Astrocyte (in vitro differentiated cells and primary cell): ENCODE data around the gene CPXM1. TPM values are rescaled to one million over a fixed set of nuclear protein-coding genes. Genes with fewer than 3 reads are reported as not detected.

Source experiments
- DNase-seq: peaks from one replicate; pipeline ENCODE4 v3.0.0-alpha.2; 2010; ENCODE audit warnings: low read depth
- FAIRE-seq: peaks from 2 replicates; lab custom pipeline; 2011; peaks lifted over from hg19 to GRCh38; lab: Jason Lieb, UNC
- H2AFZ ChIP-seq: 2 replicates; pipeline ENCODE4 v1.6.0; 2012; ENCODE audit warnings: low read depth, low read length, inconsistent platforms
- H3K27ac ChIP-seq: 2 replicates; pipeline ENCODE4 v1.5.1; 2011; ENCODE audit warnings: low read depth, low read length, inconsistent platforms
- H3K27me3 ChIP-seq: 2 replicates; pipeline ENCODE4 v1.6.0; 2011; ENCODE audit warnings: low read length, inconsistent platforms; ENCODE audit not compliant: insufficient read depth
- H3K36me3 ChIP-seq: 2 replicates; pipeline ENCODE4 v1.5.1; 2011; ENCODE audit warnings: low read length, inconsistent platforms; ENCODE audit not compliant: insufficient read depth
- H3K4me1 ChIP-seq: 2 replicates; pipeline ENCODE4 v1.5.1; 2011; ENCODE audit warnings: low read length, inconsistent platforms; ENCODE audit not compliant: insufficient read depth
- H3K4me2 ChIP-seq: 2 replicates; pipeline ENCODE4 v1.6.0; 2012; ENCODE audit warnings: low read length, inconsistent platforms
- H3K4me3 ChIP-seq: 2 replicates; pipeline ENCODE4 v1.5.1; 2011; ENCODE audit warnings: low read depth, mild to moderate bottlenecking, low read length, inconsistent platforms; ENCODE audit not compliant: insufficient read depth
- H3K79me2 ChIP-seq: 2 replicates; pipeline ENCODE4 v1.6.0; 2012; ENCODE audit warnings: mild to moderate bottlenecking, low read length, inconsistent platforms; ENCODE audit not compliant: insufficient read depth
- H3K9ac ChIP-seq: 2 replicates; pipeline ENCODE4 v1.6.0; 2012; ENCODE audit warnings: mild to moderate bottlenecking, low read length, inconsistent platforms
- H3K9me3 ChIP-seq: 2 replicates; pipeline ENCODE4 v1.5.1; 2012; ENCODE audit warnings: low read depth, mild to moderate bottlenecking, low read length, inconsistent platforms; ENCODE audit not compliant: insufficient read depth
- H4K20me1 ChIP-seq: 2 replicates; pipeline ENCODE4 v1.6.0; 2012; ENCODE audit warnings: low read length, inconsistent platforms; ENCODE audit not compliant: insufficient read depth
- H3K27ac Mint-ChIP-seq: one replicate; pipeline ENCODE4 v1.8.0; 2021; ENCODE audit warnings: mild to moderate bottlenecking, mixed read lengths; ENCODE audit not compliant: unreplicated experiment
- H3K27me3 Mint-ChIP-seq: one replicate; pipeline ENCODE4 v1.8.0; 2021; ENCODE audit warnings: low read depth, mixed read lengths; ENCODE audit not compliant: unreplicated experiment
- H3K36me3 Mint-ChIP-seq: one replicate; pipeline ENCODE4 v1.8.0; 2021; ENCODE audit warnings: low read depth, mixed read lengths; ENCODE audit not compliant: unreplicated experiment
- H3K4me1 Mint-ChIP-seq: one replicate; pipeline ENCODE4 v1.8.0; 2021; ENCODE audit warnings: low read depth, mixed read lengths; ENCODE audit not compliant: unreplicated experiment
- H3K4me3 Mint-ChIP-seq: one replicate; pipeline ENCODE4 v1.8.0; 2021; ENCODE audit warnings: mild to moderate bottlenecking, moderate library complexity, mixed read lengths; ENCODE audit not compliant: unreplicated experiment
- H3K9me3 Mint-ChIP-seq: one replicate; pipeline ENCODE4 v1.8.0; 2021; ENCODE audit warnings: mild to moderate bottlenecking, mixed read lengths; ENCODE audit not compliant: unreplicated experiment
- EZH2 ChIP-seq: IDR thresholded peaks from 2 replicates; pipeline ENCODE4 v1.6.1; 2012; ENCODE audit warnings: mild to moderate bottlenecking, low read length, inconsistent platforms; ENCODE audit not compliant: insufficient read depth
- total RNA-seq: library from RNA; stranded (reverse); gene quantifications from 2 replicates; pipeline ENCODE4 v1.2.1, GENCODE V29; 2021
- TF ChIP-seq, protein P1 (sequence below): IDR thresholded peaks from 2 replicates; pipeline ENCODE4 v1.5.1; 2011; ENCODE audit warnings: low read depth, mild to moderate bottlenecking, inconsistent platforms, low read length, moderate library complexity; ENCODE audit not compliant: insufficient read depth

Gene CPXM1
- total RNA-seq, 1 donor from 2014 or later = 10.9 TPM

DNA sequence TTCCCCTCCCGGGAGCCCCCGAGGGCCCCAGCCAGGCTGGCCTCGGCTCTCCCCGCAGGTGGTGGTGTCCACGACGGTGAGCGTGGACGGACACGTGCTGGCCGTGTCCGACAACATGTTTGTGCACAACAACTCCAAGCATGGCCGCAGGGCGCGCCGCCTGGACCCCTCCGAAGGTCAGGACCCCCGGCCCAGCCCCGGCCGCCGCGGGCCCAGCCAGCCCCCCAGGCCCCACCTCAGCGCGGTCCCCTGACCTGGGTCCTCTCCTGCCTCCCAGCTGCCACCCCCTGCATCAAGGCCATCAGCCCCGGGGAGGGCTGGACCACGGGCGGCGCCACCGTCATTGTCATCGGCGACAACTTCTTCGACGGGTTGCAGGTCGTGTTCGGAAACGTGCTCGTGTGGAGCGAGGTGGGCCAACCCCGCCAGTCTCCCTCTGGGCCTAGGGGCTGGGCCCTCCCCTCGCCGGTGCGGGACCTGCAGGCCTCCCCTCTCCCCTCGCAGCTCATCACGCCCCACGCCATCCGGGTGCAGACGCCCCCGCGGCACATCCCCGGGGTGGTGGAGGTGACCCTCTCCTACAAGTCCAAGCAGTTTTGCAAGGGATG lies 51.0 kb downstream of the CPXM1 start:
- Histone ChIP-seq H3K9ac (no peak overlapping the region), H3K79me2 (no peaks in the 10 kb centered on the region), H3K4me2 (no peak overlapping the region), H3K9me3 (no peaks in the 10 kb centered on the region), H3K4me1 (peaks cover 15% of the 10 kb centered on the region), H3K27me3 (peaks cover 64% of the 10 kb centered on the region), H2AFZ (no peak overlapping the region), H3K4me3 (no peak overlapping the region), H3K27ac (no peak overlapping the region), H4K20me1 (peaks cover 3% of the 10 kb centered on the region), H3K36me3 (no peaks in the 10 kb centered on the region)
- Mint-ChIP-seq H3K9me3 (no peaks in the 10 kb centered on the region), H3K27me3 (peaks cover 80% of the 10 kb centered on the region), H3K4me3 (no peak overlapping the region), H3K27ac (no peak overlapping the region), H3K36me3 (no peaks in the 10 kb centered on the region), H3K4me1 (peaks cover 4% of the 10 kb centered on the region)
- peak; percentile 13 for TF ChIP-seq EZH2
- TF ChIP-seq, protein P1, sequence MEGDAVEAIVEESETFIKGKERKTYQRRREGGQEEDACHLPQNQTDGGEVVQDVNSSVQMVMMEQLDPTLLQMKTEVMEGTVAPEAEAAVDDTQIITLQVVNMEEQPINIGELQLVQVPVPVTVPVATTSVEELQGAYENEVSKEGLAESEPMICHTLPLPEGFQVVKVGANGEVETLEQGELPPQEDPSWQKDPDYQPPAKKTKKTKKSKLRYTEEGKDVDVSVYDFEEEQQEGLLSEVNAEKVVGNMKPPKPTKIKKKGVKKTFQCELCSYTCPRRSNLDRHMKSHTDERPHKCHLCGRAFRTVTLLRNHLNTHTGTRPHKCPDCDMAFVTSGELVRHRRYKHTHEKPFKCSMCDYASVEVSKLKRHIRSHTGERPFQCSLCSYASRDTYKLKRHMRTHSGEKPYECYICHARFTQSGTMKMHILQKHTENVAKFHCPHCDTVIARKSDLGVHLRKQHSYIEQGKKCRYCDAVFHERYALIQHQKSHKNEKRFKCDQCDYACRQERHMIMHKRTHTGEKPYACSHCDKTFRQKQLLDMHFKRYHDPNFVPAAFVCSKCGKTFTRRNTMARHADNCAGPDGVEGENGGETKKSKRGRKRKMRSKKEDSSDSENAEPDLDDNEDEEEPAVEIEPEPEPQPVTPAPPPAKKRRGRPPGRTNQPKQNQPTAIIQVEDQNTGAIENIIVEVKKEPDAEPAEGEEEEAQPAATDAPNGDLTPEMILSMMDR = no peak
- DNase-seq (no peak), FAIRE-seq (no peak)

DNA sequence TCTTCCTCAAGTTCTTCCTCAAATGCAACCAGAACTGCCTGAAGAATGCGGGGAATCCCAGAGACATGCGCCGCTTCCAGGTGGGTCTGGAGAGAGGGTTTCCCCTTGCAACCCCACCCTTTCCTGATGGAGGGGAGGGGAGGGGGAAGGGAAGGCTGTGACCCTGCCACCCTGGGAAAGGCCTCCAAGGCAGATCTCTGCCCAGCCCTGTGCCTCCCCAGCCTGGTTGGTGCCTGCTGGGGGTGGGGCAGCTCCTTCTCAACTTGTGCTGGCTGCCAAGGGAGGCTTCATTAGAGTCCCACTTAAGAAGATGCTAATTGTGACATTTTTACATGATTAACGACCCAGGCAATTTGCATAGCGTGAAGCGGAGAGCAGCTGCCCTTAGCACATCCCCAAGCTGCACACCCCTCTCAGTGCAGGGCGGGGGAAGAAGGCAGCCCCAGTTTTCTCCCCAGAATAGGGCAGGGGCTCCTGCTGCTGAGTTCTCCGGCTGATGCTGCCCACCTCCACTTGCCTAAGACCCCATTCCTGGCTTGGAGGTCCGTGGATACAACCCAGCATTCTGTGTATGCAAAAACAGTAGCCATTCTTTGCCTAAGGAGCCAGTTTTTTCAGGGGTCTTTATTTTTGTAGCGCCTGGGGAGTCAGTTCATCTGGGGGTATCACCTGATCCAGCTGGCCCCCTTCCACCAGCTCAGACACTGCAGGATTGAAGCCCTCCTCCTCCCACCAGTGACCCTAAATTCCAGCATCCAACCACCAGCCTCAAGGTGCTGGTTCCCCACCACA lies 51.7 kb downstream of the CPXM1 start:
- peaks cover 75% of the 10 kb centered on the region for H3K27me3 Mint-ChIP-seq
- H4K20me1 ChIP-seq = peaks cover 3% of the 10 kb centered on the region
- no peaks in the 10 kb centered on the region for H3K79me2 ChIP-seq
- H3K4me3 ChIP-seq = no peak overlapping the region
- H3K27ac Mint-ChIP-seq = no peak overlapping the region
- H3K9ac ChIP-seq = no peak overlapping the region
- H3K9me3 ChIP-seq = no peaks in the 10 kb centered on the region
- FAIRE-seq (no peak), DNase-seq (no peak)
- H3K4me1 ChIP-seq = peaks cover 15% of the 10 kb centered on the region
- no peaks in the 10 kb centered on the region for H3K36me3 ChIP-seq
- no peak overlapping the region for H3K4me3 Mint-ChIP-seq
- peaks cover 60% of the 10 kb centered on the region for H3K27me3 ChIP-seq
- no peak for TF ChIP-seq EZH2
- TF ChIP-seq, protein P1 = no peak
- H3K27ac ChIP-seq = no peak overlapping the region
- H2AFZ ChIP-seq = no peak overlapping the region
- H3K36me3 Mint-ChIP-seq = no peaks in the 10 kb centered on the region
- H3K4me2 ChIP-seq = no peak overlapping the region
- H3K4me1 Mint-ChIP-seq = peaks cover 3% of the 10 kb centered on the region
- H3K9me3 Mint-ChIP-seq = no peaks in the 10 kb centered on the region
